Measurements from ENCODE around the gene OSBPL8.

Gene OSBPL8

GRCh38 chr12:76462668-76463224, 96.8 kb downstream of the OSBPL8 start:
- DNase-seq, result no peak

DNA sequence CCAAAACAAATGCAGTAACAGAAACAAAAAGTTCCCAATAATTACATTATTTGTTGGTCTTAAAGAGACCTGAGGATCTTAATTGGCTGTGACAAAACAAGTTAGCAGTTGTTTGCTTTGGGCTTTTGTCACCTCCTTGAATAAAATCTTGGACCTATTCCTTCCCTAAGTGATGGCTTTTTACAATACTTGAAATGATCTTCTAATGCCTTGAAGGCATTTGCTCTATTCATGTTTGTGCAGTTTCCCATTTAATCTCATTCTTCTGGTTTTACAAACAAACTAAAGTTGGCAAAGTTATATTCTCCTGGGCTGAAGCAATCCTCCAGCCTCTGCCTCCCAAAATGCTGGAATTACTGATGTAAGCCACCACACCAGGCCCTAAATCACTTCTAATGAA, 98.8 kb downstream of the OSBPL8 start:
- DNase-seq, result no peak

DNA sequence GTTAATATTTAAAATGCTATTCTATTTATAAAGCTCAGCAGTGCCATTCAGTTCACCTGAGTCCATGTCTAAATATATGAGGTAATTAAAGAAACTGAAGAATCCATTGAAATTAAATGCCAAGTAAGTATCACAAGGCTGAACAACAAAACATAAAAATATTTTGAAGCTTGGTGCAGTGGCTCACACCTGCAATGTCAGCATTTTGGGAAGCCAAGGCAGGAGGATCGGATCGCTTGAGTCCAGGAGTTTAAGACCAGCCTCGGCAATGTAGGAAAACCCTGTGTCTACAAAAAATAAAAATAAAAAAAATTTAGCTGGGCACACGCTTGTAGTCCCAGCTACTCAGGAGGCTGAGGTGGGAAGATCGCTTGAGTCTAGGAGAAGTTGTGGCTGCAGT, 101.8 kb downstream of the OSBPL8 start:
- DNase-seq, result no peak

DNA sequence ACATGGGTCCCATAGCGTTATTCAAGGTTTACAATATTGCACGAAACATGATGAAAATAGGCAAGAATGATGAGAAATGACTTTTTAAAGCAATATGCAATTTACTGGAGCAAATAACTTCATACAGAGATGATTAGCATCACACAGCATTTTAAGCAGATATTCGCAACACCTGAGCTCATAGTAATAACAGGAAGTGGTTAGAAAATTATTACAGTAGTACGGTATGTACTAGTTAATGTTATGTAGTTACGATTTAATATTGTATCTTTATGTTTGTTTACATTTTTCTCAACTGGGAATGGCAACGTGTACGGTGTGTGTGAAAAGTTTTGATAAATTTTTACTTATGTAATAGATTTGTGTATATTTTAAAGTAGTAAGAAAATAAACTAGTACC, 102.6 kb downstream of the OSBPL8 start:
- DNase-seq, result no peak

DNA sequence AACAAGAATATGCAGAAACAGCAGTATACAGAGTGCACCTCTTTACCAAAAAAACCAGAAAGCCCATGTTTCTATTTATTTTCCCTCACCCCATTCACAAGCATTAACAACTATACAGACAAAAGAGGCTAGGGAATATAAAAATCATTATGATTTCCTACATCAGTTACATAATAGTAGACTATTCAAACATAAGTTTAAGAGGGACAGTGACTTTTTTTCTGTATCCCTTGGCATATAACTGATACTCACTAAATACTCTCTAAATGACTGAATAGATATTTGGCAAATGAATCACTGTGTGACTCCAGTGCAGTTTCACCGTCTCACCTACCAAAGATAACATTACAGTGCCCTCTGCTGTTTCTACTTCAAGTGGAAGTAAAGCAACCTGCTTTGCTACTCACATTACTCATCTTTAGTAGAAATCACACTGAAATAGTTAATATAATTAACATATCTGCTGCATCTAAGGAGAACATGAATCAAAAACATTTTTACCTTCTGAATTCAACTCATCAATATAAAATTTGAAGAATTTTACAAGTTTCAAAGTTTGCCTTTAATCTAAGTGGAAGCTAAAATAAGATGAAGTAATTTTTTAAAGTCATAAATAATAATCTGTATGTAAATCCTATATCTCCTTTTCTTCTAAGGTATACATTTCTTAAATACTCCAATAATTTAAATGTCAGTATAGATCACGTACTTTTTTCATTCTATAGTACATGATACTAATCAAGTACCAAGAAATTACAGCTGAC, 103.8 kb downstream of the OSBPL8 start:
- peak in 1 of 2 experiments; percentile 1 for DNase-seq

DNA sequence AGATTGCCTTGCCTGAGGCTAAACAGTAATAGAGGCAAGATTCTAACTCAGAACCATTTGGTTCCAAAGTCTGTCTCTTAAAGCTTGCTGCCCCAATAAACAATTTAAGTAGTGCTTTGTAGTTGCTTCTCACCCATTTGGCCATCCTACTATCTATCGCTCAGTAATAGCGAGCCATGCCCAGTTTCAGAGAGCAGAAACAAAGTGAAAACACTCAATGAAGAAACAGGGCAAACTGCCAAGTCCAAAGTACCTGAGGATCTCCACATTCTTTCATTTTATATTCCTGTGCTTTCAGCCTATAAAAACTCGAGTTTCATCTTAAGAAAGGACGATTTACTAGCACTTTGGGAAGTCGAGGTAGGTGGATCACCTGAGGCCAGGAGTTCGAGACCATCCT, 108.0 kb downstream of the OSBPL8 start:
- DNase-seq, result no peak

GRCh38 chr12:76450690-76451089, 108.9 kb downstream of the OSBPL8 start:
- DNase-seq, result no peak

DNA sequence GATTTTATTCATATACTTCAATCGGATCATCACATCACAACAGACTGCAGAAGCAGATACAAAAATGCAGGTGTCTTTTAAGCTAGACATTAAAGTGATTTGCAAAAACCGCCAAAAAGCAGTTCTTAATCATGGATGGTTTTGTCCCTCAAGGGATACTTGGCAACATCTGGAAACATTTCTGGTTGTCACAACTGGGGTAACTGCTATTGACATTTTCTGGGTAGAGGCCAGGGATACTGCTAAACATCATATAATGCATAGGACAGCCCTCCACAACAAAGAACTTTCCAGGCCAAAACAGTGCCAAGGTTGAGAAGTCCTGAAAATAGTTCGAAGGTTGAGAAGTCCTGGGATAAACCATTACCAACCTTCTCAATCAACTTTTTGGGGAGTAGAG, 109.6 kb downstream of the OSBPL8 start:
- no peak for DNase-seq

GRCh38 chr12:76449583-76449982, 110.0 kb downstream of the OSBPL8 start:
- DNase-seq, result no peak

- no peak for DNase-seq
These were observed 110.6 kb downstream of the OSBPL8 start for GRCh38 chr12:76449016-76449415.

DNA sequence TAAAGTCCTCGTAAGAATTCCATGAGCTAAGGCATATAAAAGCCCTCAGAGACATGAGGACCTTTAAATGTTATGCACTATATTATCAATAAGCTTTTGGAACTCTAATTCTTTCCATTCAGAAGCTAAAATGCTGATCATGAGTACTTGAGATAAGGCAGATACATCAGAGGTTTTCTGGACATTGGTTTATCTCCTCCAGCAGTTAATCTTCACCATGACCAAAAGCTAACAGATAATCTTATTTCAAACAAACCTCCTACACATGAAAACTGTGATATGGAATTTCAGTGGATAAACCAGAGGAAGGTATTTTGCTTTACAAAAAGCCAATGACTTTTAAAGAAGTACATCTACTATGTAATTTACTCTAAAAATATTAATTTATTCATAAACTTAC, 113.5 kb downstream of the OSBPL8 start:
- no peak for DNase-seq

DNA sequence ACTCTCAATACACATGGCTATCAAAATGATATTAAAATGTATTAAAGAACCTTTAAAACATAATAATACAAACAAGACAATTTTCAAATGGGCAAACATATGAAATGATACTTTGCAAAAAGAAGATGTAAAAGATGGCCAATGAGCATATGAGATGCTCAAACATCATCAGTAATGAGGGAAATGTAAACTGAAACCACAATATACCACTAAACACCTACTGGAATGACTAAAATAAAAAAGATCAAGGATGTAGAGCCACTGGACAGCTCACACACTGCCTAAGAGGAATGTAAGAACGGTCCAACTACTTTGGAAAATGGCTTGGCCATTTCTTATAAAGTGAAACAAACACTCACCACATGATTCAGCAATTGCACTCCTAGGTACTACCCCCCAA, 114.1 kb downstream of the OSBPL8 start:
- no peak for DNase-seq

GRCh38 chr12:76444408-76444984, 115.1 kb downstream of the OSBPL8 start:
- no peak for DNase-seq

- no peak for DNase-seq
These were observed 118.6 kb downstream of the OSBPL8 start for GRCh38 chr12:76441016-76441415.

GRCh38 chr12:76432733-76433132, 126.8 kb downstream of the OSBPL8 start:
- no peak for DNase-seq

DNA sequence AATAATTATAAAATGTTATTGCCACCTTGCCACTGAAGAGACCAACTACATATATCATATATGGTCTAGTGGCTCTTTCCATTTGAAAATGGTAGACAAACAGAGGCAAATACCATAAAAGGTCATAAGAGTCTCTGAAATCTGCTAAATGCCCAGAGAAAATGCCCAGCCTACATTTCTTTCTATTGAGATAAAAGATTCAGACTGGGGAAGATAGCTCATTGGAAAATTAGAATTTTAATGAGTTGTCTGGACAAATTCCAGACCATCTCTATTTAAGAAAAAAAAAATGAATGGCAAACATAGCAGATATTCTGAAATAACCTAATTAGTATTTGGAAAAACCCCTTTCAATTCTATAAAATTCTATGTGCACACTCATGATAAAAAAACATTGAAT, 131.5 kb downstream of the OSBPL8 start:
- DNase-seq, result no peak

DNA sequence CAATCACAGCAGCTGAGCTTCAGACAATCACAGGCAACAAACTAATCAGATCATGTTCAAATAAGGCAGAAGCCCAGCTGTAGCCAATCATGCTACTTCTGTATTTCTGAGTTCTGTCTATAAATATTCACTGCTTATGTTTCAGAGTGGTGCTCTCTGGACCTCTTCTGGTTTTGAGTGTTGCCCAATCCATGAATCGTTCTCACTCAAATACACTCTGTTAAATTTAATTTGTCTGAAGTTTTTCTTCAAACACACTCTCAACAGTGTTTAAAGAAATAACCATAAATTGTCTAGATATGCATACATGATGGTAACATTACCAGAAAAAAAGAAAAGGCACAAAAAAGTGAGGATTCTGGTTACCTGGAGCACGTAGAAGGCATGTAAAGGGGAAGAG, 133.4 kb downstream of the OSBPL8 start:
- DNase-seq, result no peak

DNA sequence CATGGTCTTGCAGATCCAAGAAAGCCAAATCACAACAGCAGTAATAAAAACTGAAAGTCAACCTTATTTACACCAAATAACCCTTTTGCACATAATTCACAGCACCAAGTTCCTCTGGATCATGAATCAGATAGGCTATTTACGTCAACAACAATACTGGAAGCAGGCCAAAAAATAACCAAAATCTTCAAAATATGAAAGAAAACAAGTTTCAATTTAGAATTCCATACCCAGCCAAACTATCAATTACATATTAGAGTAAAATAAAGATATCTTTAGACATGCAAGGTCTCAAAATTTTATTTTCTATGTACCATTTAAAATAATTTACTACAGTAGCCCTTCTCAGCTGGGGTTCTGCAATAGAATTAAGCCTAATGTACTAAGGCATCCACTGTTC, 134.6 kb downstream of the OSBPL8 start:
- no peak for DNase-seq

DNA sequence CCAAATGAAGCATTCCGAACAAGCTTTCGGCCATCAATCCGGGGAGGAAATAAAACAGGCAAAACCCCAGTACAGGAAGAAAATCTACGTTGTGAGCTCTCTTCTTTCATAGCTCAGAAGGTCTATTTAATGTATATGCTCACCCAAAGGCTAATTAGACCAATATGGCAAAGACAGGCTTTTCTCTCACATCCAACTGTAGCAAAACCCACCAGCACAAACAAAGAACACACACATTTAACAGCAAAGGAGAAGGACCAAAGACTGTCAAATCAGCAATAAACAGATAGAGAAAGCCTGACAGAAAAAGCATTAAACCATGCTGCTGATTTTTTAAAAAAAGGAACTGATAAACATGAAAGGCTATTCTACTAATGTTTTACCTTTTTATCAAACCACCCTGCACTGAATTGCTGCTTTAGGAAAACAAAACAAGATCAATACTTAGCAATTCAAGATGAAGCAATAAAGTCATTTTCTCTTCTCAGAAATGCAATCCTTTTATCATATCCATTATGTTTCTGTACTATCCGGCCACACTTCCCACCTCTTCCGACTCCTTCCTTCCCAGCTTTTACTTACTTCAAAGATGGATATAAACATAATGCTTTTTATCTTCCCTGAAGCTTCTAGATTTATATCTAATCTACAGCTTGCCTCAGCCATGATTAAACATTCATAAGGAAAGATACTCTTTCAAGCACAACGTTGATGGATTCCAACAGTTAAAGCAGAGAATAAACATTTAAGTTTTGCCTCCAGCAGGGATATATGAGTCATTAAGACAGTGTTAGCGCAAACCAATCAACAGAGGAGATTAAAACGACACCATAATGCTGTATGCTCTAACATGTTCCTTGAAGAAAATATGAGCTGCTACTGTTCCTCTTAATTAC, 136.8 kb downstream of the OSBPL8 start:
- no peak for DNase-seq

DNA sequence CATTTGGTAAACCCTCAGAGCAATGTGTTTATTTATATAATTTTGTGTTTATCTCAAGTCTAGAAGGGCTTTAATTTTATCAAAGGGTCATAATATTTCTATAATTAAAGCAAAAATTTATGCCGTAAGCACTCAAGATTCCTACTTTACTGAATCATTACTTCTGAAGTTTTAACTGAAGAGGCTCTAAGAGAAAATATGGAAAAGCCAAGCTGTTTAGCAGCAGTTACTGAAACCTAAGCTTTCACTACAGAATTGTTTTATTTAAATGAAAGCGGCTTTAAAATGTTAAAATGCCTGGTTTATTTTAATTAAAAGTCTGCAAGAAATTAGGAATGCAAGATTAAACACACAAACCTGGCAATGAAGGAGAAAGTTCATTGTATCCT, 137.4 kb downstream of the OSBPL8 start:
- no peak for DNase-seq

DNA sequence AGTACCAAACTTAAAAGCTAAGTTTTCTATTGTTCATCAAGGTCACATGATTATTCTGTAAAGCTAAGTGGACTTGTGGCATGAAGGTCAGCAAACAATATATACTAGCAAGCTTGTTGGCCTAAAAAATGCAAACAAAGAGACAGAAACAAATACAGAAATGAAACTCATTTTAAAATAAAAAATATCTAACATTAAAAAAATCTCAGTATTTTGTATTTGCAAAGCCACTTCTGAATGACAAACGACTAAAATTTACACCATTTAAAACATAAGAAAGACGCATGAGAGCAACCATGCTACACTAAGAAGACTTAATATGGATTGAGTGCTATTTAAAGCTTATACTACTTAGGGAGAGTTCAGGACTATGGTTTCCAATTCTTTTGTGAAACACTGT, 138.5 kb downstream of the OSBPL8 start:
- no peak for DNase-seq

GRCh38 chr12:76420222-76420621, 139.3 kb downstream of the OSBPL8 start:
- no peak for DNase-seq

GRCh38 chr12:76417116-76417515, 142.5 kb downstream of the OSBPL8 start:
- no peak for DNase-seq

DNA sequence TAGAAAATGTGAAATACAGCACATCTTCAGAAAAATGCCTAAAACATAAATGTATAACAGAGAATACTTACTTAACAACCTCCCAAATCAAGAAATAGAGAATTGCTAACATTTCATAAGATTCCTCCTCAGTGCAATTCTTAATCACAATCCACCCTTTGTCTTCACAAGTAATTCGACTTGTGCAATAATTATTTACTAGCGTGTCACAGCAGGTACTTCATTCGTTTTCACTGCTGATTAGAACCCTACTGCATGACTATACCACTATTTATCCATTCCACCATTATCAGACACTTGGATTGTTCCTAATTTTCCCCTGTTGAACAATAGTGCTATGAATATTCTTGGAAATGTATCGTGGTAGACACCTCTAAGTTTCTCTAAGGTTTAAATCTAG, 146.4 kb downstream of the OSBPL8 start:
- no peak for DNase-seq

Measured in activated CD4-positive, alpha-beta T cell treated with anti-CD3 and anti-CD28 coated beads, Interleukin-2, amount 50 U/mL, for 4 hours (primary cell).